GM19455 (cell line): ENCODE data around the gene TBC1D26.
"Not testable (repeated sequence)": the region's sequence is repeated elsewhere in the genome, so short reads cannot be mapped to it uniquely, and the experiment has no call there.

Source experiments
- ATAC-seq: cut with Tn5 transposase; IDR thresholded peaks from one replicate; pipeline ENCODE4 v1.9.1; 2021; ENCODE audit not compliant: unreplicated experiment

TBC1D26 gene

DNA sequence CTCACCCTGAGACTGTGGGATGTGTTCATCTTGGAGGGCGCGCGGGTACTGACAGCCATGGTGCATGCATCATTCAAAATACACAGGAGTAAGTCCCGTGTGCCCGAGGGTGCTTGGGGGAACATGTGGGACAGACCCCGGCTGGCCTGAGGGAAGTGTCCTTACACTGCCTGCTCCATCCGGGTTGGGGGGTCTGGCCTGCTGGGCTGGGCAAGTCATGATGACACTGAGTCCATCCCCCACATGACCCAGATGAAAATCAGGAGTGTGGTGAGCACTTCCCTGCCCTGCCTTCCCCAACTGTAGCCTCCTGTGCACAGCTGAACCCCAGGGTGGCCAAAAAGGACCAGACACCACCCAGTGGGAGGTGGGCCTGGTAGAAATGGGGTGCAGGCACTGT is 10.8 kb downstream of the TBC1D26 start:
- ATAC-seq = no peak

- no peak for ATAC-seq
Observed at GRCh38 chr17:15744074-15744676, 12.1 kb downstream of the TBC1D26 start.

DNA sequence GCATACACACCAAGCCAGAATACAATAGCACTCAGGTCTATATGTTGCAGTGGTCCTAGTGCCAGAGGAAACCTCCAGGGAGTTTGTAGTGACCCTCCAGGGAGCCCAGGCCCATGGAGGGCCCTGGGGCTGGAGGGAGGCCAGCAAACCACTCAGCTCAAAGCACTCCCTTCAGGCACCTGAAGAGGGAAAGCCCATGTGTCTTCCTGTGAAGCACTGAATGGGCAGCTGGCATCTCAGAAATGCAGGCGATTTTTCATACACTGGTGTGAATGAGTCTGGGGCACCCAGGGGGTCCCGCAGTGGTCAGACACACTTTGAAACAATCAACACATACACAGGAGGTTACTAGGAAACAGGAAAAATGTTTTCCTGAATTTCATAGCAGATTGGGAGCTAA is 12.8 kb downstream of the TBC1D26 start:
- no peak for ATAC-seq

DNA sequence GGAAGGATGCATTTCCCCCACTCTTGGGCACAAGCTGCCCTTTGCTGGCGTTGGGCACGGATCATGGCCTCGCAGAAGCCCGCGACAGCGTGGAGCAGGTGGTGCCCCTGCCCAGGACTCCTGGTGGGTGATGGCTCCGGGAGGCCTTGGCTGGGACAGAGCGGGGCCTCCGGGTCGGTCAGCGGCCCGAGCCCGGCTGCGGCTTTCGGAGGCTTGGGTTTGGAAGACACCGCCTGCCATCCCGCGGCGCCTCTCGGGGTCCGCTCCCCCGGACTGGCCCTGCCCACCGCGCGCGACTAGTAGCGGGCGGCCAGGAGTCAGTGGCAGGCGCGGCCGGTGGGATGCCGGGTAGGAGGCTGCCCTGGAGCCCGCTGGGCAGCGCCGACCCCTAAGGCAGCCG is 17.3 kb downstream of the TBC1D26 start:
- not testable (repeated sequence) for ATAC-seq

GRCh38 chr17:15768865-15769533 is 36.9 kb downstream of the TBC1D26 start:
- not testable (repeated sequence) for ATAC-seq

GRCh38 chr17:15770679-15771078 is 38.6 kb downstream of the TBC1D26 start:
- ATAC-seq = not testable (repeated sequence)

DNA sequence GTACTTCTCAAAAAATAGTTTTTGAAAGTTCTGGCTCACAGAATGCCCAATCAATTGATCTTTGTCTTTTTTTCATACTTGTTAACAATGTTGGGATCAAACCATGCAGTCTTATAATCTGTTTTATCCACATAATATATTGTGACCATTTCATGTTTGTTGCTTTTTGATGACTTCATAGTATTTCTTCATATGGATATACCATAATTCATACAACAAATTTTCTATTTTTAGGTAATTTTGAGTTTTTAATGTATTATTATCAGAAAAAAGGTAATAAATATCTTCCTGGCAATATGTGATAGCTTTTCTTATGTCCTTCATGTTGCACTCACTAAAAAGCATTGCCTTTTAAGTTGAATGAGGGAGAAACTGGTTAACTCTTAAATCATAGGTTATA is 44.8 kb downstream of the TBC1D26 start:
- ATAC-seq = no peak

DNA sequence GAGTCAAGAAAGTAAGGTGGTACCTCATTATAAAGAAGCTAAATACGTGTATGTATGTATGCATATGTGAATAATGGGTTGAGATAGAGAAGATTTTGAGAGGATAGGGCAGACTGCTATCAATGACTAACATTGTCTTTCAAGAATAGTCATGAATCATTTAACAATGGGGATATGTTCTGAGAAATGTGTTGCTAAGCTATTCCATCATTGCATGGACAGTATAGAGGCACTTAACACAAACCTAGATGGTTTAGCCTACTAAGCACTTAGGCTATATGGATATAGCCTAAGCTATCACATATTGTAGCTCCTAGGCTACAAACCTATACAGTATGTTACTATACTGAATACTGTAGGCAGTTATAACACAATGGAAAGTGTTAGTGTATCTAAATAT is 45.2 kb downstream of the TBC1D26 start:
- ATAC-seq = no peak

GRCh38 chr17:15777717-15778116 is 45.6 kb downstream of the TBC1D26 start:
- ATAC-seq = no peak

GRCh38 chr17:15779119-15779518 is 47.0 kb downstream of the TBC1D26 start:
- ATAC-seq = no peak

DNA sequence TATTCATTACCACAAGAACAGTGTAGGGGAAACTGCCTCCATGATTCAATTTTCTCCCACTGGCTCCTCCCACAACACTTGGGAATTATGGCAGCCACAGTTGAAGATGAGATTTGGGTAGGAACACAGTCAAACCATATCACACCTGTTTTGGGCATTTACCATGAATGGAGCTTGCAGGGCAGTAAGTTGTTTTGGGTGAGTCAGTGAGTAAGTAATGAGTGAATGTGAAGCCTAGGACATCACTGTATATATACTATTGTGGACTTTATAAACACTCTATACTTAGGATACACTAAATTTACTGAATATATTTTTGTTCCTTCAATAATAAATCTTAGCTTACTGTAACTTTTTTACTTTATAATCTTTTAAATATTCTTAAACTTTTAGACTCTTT is 48.1 kb downstream of the TBC1D26 start:
- ATAC-seq = no peak

DNA sequence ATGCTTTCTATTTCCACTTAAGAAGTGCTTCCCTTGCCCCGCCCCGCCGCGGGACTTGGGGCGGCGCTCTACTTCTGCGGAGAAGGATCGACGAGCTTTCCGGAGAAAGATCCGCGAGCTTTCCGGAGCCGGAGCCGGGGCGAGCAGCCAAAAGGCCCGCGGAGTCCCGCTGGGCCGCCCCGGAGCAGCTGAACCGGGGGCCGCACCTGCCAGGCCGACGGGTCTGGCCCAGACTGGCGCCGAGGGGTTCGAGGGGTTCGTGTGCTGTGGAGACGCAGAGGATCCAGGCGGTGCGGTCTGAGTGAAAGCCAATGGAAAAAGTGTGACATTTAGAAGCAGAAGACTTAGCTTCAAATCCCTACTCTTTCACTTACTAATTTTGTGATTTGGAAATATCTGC is 50.8 kb downstream of the TBC1D26 start:
- ATAC-seq = no peak

DNA sequence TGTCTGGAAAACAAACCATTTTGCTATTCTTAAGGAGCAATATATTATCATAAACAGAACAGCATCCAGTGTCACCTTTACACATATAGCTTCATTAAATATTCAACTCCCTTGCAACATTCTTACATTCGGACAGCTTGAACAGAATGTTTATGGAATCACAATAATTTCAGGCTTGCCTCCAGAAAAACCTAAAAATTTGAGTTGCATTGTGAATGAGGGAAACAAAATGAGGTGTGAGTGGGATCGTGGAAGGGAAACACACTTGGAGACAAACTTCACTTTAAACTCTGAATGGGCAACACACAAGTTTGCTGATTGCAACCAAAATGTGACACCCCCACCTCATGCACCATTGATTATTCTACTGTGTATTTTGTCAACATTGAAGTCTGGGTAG is 51.4 kb downstream of the TBC1D26 start:
- ATAC-seq = no peak

GRCh38 chr17:15784351-15784750 is 52.3 kb downstream of the TBC1D26 start:
- not testable (repeated sequence) for ATAC-seq

GRCh38 chr17:15787363-15788075 is 55.4 kb downstream of the TBC1D26 start:
- ATAC-seq = not testable (repeated sequence)

GRCh38 chr17:15788365-15788764 is 56.3 kb downstream of the TBC1D26 start:
- ATAC-seq = not testable (repeated sequence)
